IPS-20b (cell line): Measurements from ENCODE around the gene USP36.
"Not testable (repeated sequence)": the region's sequence is repeated elsewhere in the genome, so short reads cannot be mapped to it uniquely, and the experiment has no call there.

Experiments used
- H3K27ac ChIP-seq: one replicate; pipeline ENCODE4 v1.5.1; 2013; ENCODE audit warnings: low read length
- H3K27me3 ChIP-seq: 2 replicates; pipeline ENCODE4 v1.6.1; 2013; ENCODE audit warnings: mild to moderate bottlenecking, low read length, inconsistent platforms; ENCODE audit not compliant: insufficient read depth
- H3K36me3 ChIP-seq: 2 replicates; pipeline ENCODE4 v1.6.1; 2013; ENCODE audit warnings: low read depth, mild to moderate bottlenecking, inconsistent platforms, low read length, moderate library complexity; ENCODE audit not compliant: insufficient read depth
- H3K4me1 ChIP-seq: 2 replicates; pipeline ENCODE4 v1.6.1; 2013; ENCODE audit warnings: mild to moderate bottlenecking, control low read depth, inconsistent platforms, low read length, moderate library complexity; ENCODE audit not compliant: insufficient read depth
- H3K4me3 ChIP-seq: 2 replicates; pipeline ENCODE4 v1.5.1; 2013; ENCODE audit warnings: mild to moderate bottlenecking, low read length, inconsistent platforms
- H3K9ac ChIP-seq: 2 replicates; pipeline ENCODE4 v1.6.1; 2013; ENCODE audit warnings: low read depth, mild to moderate bottlenecking, inconsistent platforms, low read length, moderate library complexity
- H3K9me3 ChIP-seq: 2 replicates; pipeline ENCODE4 v1.6.1; 2013; ENCODE audit warnings: mild to moderate bottlenecking, low read depth, low read length, inconsistent platforms; ENCODE audit not compliant: insufficient read depth

The USP36 gene

GRCh38 chr17:78784352-78784751 lies 56.3 kb downstream of the USP36 start:
- H3K9ac ChIP-seq, result no peak overlapping the region
- H3K4me1 ChIP-seq, result no peaks in the 10 kb centered on the region
- peaks cover 4% of the 10 kb centered on the region; the same call in 1 of the 2 replicates for H3K27me3 ChIP-seq
- H3K27ac ChIP-seq, result no peak overlapping the region
- H3K4me3 ChIP-seq, result no peak overlapping the region
- no peaks in the 10 kb centered on the region for H3K36me3 ChIP-seq
- H3K9me3 ChIP-seq, result no peaks in the 10 kb centered on the region

DNA sequence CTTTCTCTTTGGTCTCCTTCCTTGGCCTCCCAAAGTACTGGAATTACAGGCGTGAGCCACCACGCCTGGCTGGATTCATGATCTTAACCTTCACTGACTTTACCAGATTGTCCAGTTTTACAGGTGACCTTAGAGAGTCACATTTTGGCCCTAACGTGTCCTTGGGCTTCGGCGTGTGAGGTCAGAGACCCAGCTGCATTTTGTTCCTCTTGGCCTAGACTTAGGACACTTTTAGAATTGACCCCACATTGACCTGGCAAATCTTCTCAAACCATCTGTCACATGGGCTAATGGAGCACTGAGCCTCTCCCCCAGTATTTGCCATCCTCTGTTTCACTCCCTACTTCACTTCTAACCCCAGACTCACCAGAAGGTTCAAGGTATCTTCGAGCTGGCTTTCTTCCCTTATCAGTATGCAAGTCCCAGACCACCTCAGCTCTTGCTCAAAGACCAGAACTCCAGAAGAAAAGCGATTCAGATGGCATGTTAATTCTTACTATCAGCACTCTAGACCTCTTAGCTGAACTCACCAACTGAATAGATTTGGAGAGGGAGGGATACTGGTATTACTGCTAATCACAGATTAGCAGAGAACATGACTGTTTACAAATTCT lies 56.8 kb downstream of the USP36 start:
- Histone ChIP-seq H3K4me3 (no peak overlapping the region), H3K4me1 (no peaks in the 10 kb centered on the region), H3K27me3 (peaks cover 4% of the 10 kb centered on the region; the same call in 1 of the 2 replicates), H3K9ac (no peak overlapping the region), H3K36me3 (no peaks in the 10 kb centered on the region), H3K27ac (no peak overlapping the region), H3K9me3 (no peaks in the 10 kb centered on the region)

GRCh38 chr17:78781893-78782304 lies 58.7 kb downstream of the USP36 start, which contains the start of gene CYTH1:
Gene CYTH1, minus strand, starts transcription at chr17:78782273. Its CDS starts 50 bp downstream, at chr17:78782223.
- Histone ChIP-seq H3K27ac (no peak within 1 kb of the TSS), H3K9me3 (no peaks in the 10 kb centered on the region), H3K4me3 (peak within 1 kb of the TSS; percentile 68), H3K36me3 (no peaks in the 10 kb centered on the region), H3K27me3 (peaks cover 4% of the 10 kb centered on the region; the same call in 1 of the 2 replicates), H3K9ac (peak within 1 kb of the TSS; percentile 80), H3K4me1 (no peaks in the 10 kb centered on the region)

- Histone ChIP-seq H3K4me1 (no peaks in the 10 kb centered on the region), H3K27ac (no peak overlapping the region), H3K9ac (peak overlapping the region; percentile 27; the same call in 1 of the 2 replicates), H3K27me3 (peaks cover 4% of the 10 kb centered on the region; the same call in 1 of the 2 replicates), H3K9me3 (no peaks in the 10 kb centered on the region), H3K4me3 (peak overlapping the region; percentile 67), H3K36me3 (no peaks in the 10 kb centered on the region)
These were observed 59.3 kb downstream of the USP36 start for GRCh38 chr17:78781104-78781892.

DNA sequence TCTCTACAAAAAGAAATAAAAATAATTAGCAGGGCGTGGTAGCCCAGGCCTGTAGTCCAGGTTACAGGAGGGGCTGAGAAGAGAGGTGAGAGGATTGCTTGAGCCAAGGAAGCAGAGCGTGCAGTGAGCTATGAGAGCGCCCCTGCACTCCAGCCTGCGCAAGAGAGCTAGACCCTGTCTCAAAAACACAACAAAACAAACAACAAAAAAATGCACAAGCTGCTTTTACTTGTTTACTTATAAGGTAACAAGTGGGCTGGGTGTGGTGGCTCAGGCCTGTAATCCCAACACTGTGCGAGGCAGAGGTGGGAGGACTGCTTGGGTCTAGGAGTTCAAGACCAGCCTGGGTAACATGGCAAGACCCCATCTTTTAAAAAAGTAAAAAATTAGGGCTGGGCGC lies 60.3 kb downstream of the USP36 start:
- H3K9ac ChIP-seq, result no peak overlapping the region

GRCh38 chr17:78779850-78780249 lies 60.8 kb downstream of the USP36 start:
- no peak overlapping the region for H3K27ac ChIP-seq
- no peak overlapping the region for H3K4me3 ChIP-seq
- peaks cover 4% of the 10 kb centered on the region; the same call in 1 of the 2 replicates for H3K27me3 ChIP-seq
- H3K4me1 ChIP-seq, result no peaks in the 10 kb centered on the region
- no peaks in the 10 kb centered on the region for H3K9me3 ChIP-seq
- no peaks in the 10 kb centered on the region for H3K36me3 ChIP-seq
- H3K9ac ChIP-seq, result no peak overlapping the region

More for the DNA sequence above, 60.3 kb downstream of the USP36 start:
- no peak overlapping the region for H3K4me3 ChIP-seq
- H3K4me1 ChIP-seq, result no peaks in the 10 kb centered on the region
- H3K27ac ChIP-seq, result no peak overlapping the region
- peaks cover 4% of the 10 kb centered on the region; the same call in 1 of the 2 replicates for H3K27me3 ChIP-seq
- no peaks in the 10 kb centered on the region for H3K36me3 ChIP-seq
- no peaks in the 10 kb centered on the region for H3K9me3 ChIP-seq

GRCh38 chr17:78779286-78779651 lies 61.3 kb downstream of the USP36 start:
- H3K9ac ChIP-seq, H3K36me3 ChIP-seq, H3K9me3 ChIP-seq, H3K27me3 ChIP-seq, H3K27ac ChIP-seq, H3K4me3 ChIP-seq, H3K4me1 ChIP-seq: not testable (repeated sequence)

GRCh38 chr17:78777881-78778280 lies 62.7 kb downstream of the USP36 start:
- no peaks in the 10 kb centered on the region for H3K4me1 ChIP-seq
- H3K9ac ChIP-seq, result no peak overlapping the region
- no peak overlapping the region for H3K27ac ChIP-seq

DNA sequence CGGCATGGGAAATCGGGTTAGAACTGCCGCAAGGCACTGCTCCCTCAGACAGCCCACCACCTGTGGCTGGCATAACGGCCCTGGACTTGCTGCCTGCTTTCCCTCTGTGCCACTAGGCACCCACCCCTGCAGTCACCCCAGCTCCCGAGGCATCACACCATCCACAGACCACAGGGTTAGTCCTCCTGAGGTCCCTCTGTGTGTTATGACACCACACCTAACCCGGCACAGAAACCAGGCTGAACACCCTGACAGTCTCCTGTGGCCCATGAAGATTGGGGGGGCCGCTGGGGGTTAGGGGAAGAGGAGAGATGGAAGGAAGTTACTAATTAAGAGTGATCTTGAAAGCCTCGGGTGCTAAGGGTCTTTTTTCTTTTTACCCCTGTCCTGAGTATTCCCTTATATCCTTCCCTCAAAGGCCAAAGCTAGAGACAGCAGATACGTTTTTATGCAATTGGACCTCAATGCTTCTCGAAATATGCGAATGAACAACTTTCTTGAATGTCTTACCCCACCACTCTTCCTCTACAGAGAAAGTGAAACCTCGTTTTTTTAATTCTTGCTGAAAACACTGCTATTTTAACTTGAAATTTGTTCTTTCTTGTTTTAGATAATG lies 65.5 kb downstream of the USP36 start:
- Histone ChIP-seq H3K9ac (no peak overlapping the region), H3K4me1 (no peaks in the 10 kb centered on the region), H3K27me3 (no peaks in the 10 kb centered on the region), H3K9me3 (no peaks in the 10 kb centered on the region), H3K36me3 (no peaks in the 10 kb centered on the region), H3K27ac (no peak overlapping the region), H3K4me3 (no peak overlapping the region)

More at GRCh38 chr17:78777881-78778280, 62.7 kb downstream of the USP36 start:
- peaks cover 4% of the 10 kb centered on the region; the same call in 1 of the 2 replicates for H3K27me3 ChIP-seq
- no peaks in the 10 kb centered on the region for H3K9me3 ChIP-seq
- H3K36me3 ChIP-seq, result no peaks in the 10 kb centered on the region
- no peak overlapping the region for H3K4me3 ChIP-seq

DNA sequence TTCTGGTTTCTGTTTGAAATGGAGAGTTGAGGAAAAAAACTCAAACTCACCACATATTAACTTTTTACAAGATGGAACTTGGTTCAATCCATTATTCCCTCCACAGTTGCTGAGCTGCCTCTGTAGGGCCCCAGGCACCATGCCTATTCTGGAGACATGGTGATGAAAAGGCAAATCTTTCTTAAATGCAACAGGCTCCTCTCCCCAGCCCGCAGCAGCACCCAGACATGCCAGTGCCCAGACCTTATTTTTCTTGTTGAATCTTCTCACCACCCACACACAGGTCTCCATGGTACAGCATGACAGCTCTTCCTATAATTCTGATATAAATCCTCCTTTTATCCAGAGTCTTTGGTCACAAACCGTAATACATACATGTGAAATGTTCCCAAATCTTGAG lies 66.2 kb downstream of the USP36 start:
- H3K9ac ChIP-seq, result no peak overlapping the region
- no peaks in the 10 kb centered on the region for H3K36me3 ChIP-seq
- no peaks in the 10 kb centered on the region for H3K4me1 ChIP-seq
- no peak overlapping the region for H3K4me3 ChIP-seq
- H3K27me3 ChIP-seq, result no peaks in the 10 kb centered on the region
- no peaks in the 10 kb centered on the region for H3K9me3 ChIP-seq
- no peak overlapping the region for H3K27ac ChIP-seq

- H3K36me3 ChIP-seq, result no peaks in the 10 kb centered on the region
- H3K9ac ChIP-seq, result no peak overlapping the region
- no peaks in the 10 kb centered on the region for H3K4me1 ChIP-seq
- H3K4me3 ChIP-seq, result no peak overlapping the region
- no peak overlapping the region for H3K27ac ChIP-seq
- H3K9me3 ChIP-seq, result no peaks in the 10 kb centered on the region
- no peaks in the 10 kb centered on the region for H3K27me3 ChIP-seq
These were observed 68.7 kb downstream of the USP36 start for GRCh38 chr17:78771758-78772382.
